ENCODE results near the gene SPAG17. TPM values are rescaled to one million over a fixed set of nuclear protein-coding genes. Genes with fewer than 3 reads are reported as not detected.

The SPAG17 gene
- total and polyA plus RNA-seq, 2 of the 13 experiments (the other 11 are each of a cell fraction or from before 2014, with no cell fraction given): not detected

GRCh38 chr1:117959364-117959763, 225.7 kb downstream of the SPAG17 start (continued):
- TF ChIP-seq SP140L (CRISPR knock-in tag; IDR thresholded peaks at IDR 0.05; ENCODE audit: borderline replicate concordance): no peak
- TF ChIP-seq PAX8 (CRISPR knock-in tag; IDR thresholded peaks at IDR 0.05; ENCODE audit: borderline replicate concordance): no peak
- no peak for TF ChIP-seq YEATS2 (CRISPR knock-in tag; IDR thresholded peaks at IDR 0.05; ENCODE audit: borderline replicate concordance)
- no peak for TF ChIP-seq ZNF234 (CRISPR knock-in tag; conservative IDR thresholded peaks at IDR 0.05)
- no peak for TF ChIP-seq ESRRA (CRISPR knock-in tag; IDR thresholded peaks at IDR 0.05; ENCODE audit: low read depth)
- TF ChIP-seq ZNF335 (CRISPR knock-in tag; IDR thresholded peaks at IDR 0.05): no peak
- TF ChIP-seq STAT6 (CRISPR knock-in tag; IDR thresholded peaks at IDR 0.05; ENCODE audit: borderline replicate concordance): no peak
- TF ChIP-seq EP300 (IDR thresholded peaks at IDR 0.05; ENCODE audit: low read depth in 2 of 2, low read length in 2 of 2): no peak
- TF ChIP-seq EP300 (CRISPR knock-in tag; IDR thresholded peaks at IDR 0.05; ENCODE audit: borderline replicate concordance): no peak
- TF ChIP-seq PHF20 (CRISPR knock-in tag; IDR thresholded peaks at IDR 0.05): no peak
- no peak for TF ChIP-seq KDM2A (CRISPR knock-in tag; IDR thresholded peaks at IDR 0.05; ENCODE audit: borderline replicate concordance, low read depth)
- TF ChIP-seq, protein P1, sequence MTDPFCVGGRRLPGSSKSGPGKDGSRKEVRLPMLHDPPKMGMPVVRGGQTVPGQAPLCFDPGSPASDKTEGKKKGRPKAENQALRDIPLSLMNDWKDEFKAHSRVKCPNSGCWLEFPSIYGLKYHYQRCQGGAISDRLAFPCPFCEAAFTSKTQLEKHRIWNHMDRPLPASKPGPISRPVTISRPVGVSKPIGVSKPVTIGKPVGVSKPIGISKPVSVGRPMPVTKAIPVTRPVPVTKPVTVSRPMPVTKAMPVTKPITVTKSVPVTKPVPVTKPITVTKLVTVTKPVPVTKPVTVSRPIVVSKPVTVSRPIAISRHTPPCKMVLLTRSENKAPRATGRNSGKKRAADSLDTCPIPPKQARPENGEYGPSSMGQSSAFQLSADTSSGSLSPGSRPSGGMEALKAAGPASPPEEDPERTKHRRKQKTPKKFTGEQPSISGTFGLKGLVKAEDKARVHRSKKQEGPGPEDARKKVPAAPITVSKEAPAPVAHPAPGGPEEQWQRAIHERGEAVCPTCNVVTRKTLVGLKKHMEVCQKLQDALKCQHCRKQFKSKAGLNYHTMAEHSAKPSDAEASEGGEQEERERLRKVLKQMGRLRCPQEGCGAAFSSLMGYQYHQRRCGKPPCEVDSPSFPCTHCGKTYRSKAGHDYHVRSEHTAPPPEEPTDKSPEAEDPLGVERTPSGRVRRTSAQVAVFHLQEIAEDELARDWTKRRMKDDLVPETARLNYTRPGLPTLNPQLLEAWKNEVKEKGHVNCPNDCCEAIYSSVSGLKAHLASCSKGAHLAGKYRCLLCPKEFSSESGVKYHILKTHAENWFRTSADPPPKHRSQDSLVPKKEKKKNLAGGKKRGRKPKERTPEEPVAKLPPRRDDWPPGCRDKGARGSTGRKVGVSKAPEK (CRISPR knock-in tag; IDR thresholded peaks at IDR 0.05; ENCODE audit: borderline replicate concordance): no peak
- TF ChIP-seq FOXJ3 (CRISPR knock-in tag; IDR thresholded peaks at IDR 0.05; ENCODE audit: borderline replicate concordance): no peak
- TF ChIP-seq RFX3 (CRISPR knock-in tag; IDR thresholded peaks at IDR 0.05): no peak
